Thyroid gland (tissue), 4 donors: ENCODE results near the gene ZYG11B. TPM values are rescaled to one million over a fixed set of nuclear protein-coding genes. Genes with fewer than 3 reads are reported as not detected.
A peak's percentile ranks its signal among the peaks of the same experiment; 100 is the strongest.
"Not testable (repeated sequence)": the region's sequence is repeated elsewhere in the genome, so short reads cannot be mapped to it uniquely, and the experiment has no call there.

Source experiments
- DNase-seq, 2 donors: peaks; one replicate each; pipeline ENCODE4 v3.0.0-alpha.2; 2019
- H3K27ac ChIP-seq, 3 donors: fragments of 200-600 bp; sonication (generic); 1 replicate in 2 of 3; 2 replicates in 1 of 3; pipeline ENCODE4 v1.5.1; 2016 to 2019; ENCODE audit warnings: mild to moderate bottlenecking in 1 of 3, moderate library complexity in 1 of 3
- H3K27me3 ChIP-seq: fragments of 200-600 bp; sonication (generic); one replicate; pipeline ENCODE4 v1.5.1; 2019
- H3K36me3 ChIP-seq, 2 donors: fragments of 200-600 bp; sonication (generic); one replicate each; pipeline ENCODE4 v1.5.1; 2016 to 2019
- H3K4me1 ChIP-seq, 2 donors: fragments of 200-600 bp; sonication (generic); one replicate each; pipeline ENCODE4 v1.5.1; 2017 to 2019
- H3K4me3 ChIP-seq, 3 donors: fragments of 200-600 bp; sonication (generic); replicated peaks in 1 of 3; 1 replicate in 2 of 3; 2 replicates in 1 of 3; pipeline ENCODE4 v1.5.1; 2016; ENCODE audit warnings: mild to moderate bottlenecking in 1 of 3
- H3K9me3 ChIP-seq: fragments of 200-600 bp; sonication (generic); one replicate; pipeline ENCODE4 v1.5.1; 2017
- POLR2A ChIP-seq, 2 donors: fragments of 450-650 bp; IDR thresholded peaks; one replicate each; pipeline ENCODE4 v1.6.1; 2017; ENCODE audit warnings: antibody characterized with exemption in 2 of 2, mild to moderate bottlenecking in 2 of 2, moderate library complexity in 1 of 2
- WGBS, 2 donors: methylation state at CpG; one replicate each; pipeline ENCODE4 v1.1.5; 2017; 5-methylcytosine and 5-hydroxymethylcytosine counted together
- intact Hi-C: fragments of 100-400 bp; cut with DNase I; formaldehyde crosslinking; loops from one replicate; pipeline ENCODE4 v1.15.1; 2023
- total RNA-seq, 4 donors: library from RNA; depleted of rRNA; stranded (reverse); fragments of >200 nt; gene quantifications; one replicate each; pipeline ENCODE4 v1.2.3, GENCODE V29; 2016
- TF ChIP-seq, protein P1 (sequence below), 6 experiments: fragments of 200-600 bp in 3 of 6; fragments of 450-650 bp in 3 of 6; sonication (generic) in 3 of 6; IDR thresholded peaks; one replicate each; pipeline ENCODE4 v1.5.1; 2016 to 2019; ENCODE audit warnings: antibody characterized with exemption in 6 of 6, mild to moderate bottlenecking in 2 of 6, inconsistent platforms in 1 of 6, moderate library complexity in 1 of 6

ZYG11B gene
- total RNA-seq, 4 donors from 2014 or later: 64.8 to 88.2 (median 82.2) TPM

DNA sequence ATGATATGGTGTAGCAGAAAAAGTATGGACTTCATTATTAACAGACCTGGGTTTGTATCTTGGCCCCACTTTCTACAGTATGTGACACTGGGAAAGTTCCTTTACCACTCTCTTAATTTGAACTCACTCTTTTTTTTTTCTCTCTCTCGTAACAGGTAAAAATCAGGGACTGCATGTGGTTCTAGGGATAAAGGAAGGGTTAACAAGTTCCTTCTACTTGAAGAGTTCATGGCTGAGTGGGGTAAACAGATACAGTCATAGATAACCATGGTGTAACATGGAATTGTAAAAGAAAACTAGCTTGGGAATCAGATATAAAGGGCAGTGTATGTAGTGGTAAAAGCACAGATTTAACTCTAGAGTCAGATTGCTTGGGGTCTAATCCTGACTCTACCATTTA is 21.2 kb downstream of the ZYG11B start:
- H3K4me1 ChIP-seq: peaks cover 46 to 70% of the 10 kb centered on the region in 2 donors
- intact Hi-C loops: no loop called here

DNA sequence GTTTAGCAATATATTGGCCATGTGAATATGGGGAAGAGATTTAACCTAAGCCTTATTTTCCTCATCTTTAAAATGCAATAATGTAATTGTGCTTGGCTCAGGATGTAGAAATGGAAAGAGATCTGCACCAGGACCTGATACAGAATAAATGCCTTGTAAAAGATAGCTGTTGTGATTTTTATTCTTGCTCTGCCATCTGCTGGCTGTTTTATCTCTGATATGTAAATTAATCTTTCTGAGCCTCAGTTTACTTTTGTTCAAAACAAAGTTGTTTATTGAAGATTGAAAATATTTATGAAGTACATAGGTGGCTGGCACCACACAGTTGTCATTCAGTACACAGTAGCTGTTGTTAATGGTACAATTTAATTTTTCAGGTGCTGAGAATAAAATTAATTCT is 21.9 kb downstream of the ZYG11B start:
- Histone ChIP-seq H3K4me1 (peaks cover 53 to 77% of the 10 kb centered on the region in 2 donors), H3K9me3 (no peaks in the 10 kb centered on the region), H3K4me3 (no peak overlapping the region), H3K27me3 (no peaks in the 10 kb centered on the region), H3K27ac (peak overlapping the region; percentile 4 to 92 (median 77)), H3K36me3 (no peaks in the 10 kb centered on the region)
- TF ChIP-seq, protein P1, sequence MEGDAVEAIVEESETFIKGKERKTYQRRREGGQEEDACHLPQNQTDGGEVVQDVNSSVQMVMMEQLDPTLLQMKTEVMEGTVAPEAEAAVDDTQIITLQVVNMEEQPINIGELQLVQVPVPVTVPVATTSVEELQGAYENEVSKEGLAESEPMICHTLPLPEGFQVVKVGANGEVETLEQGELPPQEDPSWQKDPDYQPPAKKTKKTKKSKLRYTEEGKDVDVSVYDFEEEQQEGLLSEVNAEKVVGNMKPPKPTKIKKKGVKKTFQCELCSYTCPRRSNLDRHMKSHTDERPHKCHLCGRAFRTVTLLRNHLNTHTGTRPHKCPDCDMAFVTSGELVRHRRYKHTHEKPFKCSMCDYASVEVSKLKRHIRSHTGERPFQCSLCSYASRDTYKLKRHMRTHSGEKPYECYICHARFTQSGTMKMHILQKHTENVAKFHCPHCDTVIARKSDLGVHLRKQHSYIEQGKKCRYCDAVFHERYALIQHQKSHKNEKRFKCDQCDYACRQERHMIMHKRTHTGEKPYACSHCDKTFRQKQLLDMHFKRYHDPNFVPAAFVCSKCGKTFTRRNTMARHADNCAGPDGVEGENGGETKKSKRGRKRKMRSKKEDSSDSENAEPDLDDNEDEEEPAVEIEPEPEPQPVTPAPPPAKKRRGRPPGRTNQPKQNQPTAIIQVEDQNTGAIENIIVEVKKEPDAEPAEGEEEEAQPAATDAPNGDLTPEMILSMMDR (IDR thresholded peaks at IDR 0.05): peak in 3 of 6 experiments; percentile 31 to 50 (median 37)
- TF ChIP-seq POLR2A (IDR thresholded peaks at IDR 0.05): no peak
- intact Hi-C loops: no loop called here
- no peak for DNase-seq

More for the DNA sequence above, 21.2 kb downstream of the ZYG11B start:
- Histone ChIP-seq H3K36me3 (no peaks in the 10 kb centered on the region), H3K27ac (peak overlapping the region in 2 of 3 donors; percentile 35 to 77), H3K4me3 (no peak overlapping the region), H3K27me3 (no peaks in the 10 kb centered on the region), H3K9me3 (no peaks in the 10 kb centered on the region)
- 86% methylated on average over 1 of the region's 1 CpG for WGBS, 2 donors
- TF ChIP-seq POLR2A (IDR thresholded peaks at IDR 0.05): no peak
- TF ChIP-seq, protein P1 (IDR thresholded peaks at IDR 0.05): no peak
- no peak for DNase-seq

DNA sequence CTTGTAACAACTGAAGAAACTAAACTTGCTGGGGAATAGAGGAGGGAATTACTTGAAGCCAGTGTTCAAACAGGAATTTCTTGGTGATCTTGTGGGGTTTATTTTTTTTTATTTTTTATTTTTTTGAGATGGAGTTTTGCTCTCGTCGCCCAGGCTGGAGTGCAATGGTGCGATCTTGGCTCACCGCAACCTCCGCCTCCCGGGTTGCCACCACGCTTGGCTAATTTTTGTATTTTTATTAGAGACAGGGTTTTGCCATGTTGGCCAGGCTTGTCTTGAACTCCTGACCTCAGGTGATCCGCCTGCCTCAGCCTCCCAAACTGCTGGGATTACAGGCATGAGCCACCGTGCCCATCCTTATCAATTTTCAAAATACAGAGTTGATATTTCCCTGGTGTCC is 23.2 kb downstream of the ZYG11B start:
- H3K27me3 ChIP-seq, intact Hi-C loops, H3K9me3 ChIP-seq, H3K36me3 ChIP-seq, H3K4me3 ChIP-seq: not testable (repeated sequence)
- peaks cover 53 to 80% of the 10 kb centered on the region in 2 donors for H3K4me1 ChIP-seq
- peak; percentile 63 to 64 for DNase-seq
- 44 to 49% methylated on average over 9 of the region's 9 CpGs for WGBS, 2 donors
- peak overlapping the region; percentile 75 to 92 (median 77) for H3K27ac ChIP-seq

DNA sequence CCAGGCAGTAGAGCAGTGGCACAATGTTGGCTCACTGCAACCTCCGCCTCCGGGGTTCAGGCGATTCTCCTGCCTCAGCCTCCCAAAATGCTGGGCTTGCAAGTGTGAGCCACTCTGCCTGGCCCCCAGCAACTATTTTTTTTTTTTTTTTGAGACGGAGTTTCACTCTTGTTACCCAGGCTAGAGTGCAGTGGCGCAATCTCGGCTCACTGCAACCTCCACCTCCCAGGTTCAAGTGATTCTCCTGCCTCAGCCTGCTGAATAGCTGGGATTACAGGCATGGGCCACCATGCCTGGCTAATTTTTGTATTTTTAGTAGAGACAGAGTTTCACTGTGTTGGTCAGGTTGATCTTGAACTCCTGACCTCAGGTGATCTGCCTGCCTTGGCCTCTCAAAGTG is 23.9 kb downstream of the ZYG11B start:
- Histone ChIP-seq H3K27ac (peak overlapping the region; percentile 75 to 92 (median 77)), H3K4me1 (peaks cover 52 to 74% of the 10 kb centered on the region in 2 donors)
- H3K27me3 ChIP-seq, H3K4me3 ChIP-seq, H3K36me3 ChIP-seq, H3K9me3 ChIP-seq, intact Hi-C loops: not testable (repeated sequence)
- 52 to 53% methylated on average over 6 of the region's 6 CpGs for whole genome bisulfite sequencing, 2 donors
- DNase-seq: peak; percentile 42 to 51

DNA sequence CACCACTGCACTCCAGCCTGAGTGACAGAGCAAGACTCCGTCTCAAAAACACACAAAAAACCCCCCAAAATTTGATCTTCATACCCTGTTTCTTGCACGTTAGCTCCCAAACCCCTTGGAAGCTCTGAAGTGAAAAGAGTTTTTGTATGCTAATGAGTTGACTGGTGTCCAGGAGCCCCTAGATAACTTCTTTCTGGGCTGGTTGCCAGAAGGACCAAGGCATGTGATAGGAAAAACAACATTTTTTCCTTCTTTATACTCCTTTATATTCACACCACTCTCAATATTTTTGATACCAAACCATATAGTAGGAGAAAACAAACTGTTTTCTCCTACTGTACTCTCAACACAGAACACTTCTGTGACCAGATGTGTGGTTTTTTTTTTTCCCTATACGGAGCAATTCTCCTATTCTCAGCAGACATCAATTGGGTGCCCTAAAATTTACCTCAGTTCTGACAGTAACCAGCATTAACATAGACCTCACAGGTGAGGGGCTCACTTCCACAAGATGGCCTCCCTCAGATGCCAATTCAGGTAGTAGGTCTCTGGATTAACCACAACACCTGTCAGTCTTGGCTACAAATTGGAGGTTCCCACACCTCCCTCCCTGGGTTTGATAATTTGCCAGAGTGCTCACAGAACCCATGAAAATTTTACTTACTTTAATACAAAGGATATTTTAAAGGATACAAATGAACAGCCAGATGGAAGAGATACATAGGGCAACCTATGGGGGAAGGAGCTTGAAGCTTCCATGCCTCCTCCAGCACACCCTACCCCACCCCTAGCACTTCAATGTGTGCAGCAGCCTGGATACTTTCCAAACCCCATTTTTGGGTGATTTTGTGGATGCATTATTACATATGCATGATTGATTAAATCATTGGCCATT is 25.6 kb downstream of the ZYG11B start:
- Histone ChIP-seq H3K4me1 (peaks cover 53 to 72% of the 10 kb centered on the region in 2 donors), H3K36me3 (peaks cover 0 to under 1% of the 10 kb centered on the region in 2 donors), H3K27ac (peak overlapping the region; percentile 75 to 92 (median 77)), H3K9me3 (no peaks in the 10 kb centered on the region), H3K4me3 (no peak overlapping the region), H3K27me3 (no peaks in the 10 kb centered on the region)
- peak; percentile 74 to 75 for DNase-seq
- 2 to 18% methylated on average over 3 of the region's 3 CpGs for WGBS, 2 donors
- TF ChIP-seq POLR2A (IDR thresholded peaks at IDR 0.05): no peak
- TF ChIP-seq, protein P1 (IDR thresholded peaks at IDR 0.05): no peak
- intact Hi-C loops: no loop called here

DNA sequence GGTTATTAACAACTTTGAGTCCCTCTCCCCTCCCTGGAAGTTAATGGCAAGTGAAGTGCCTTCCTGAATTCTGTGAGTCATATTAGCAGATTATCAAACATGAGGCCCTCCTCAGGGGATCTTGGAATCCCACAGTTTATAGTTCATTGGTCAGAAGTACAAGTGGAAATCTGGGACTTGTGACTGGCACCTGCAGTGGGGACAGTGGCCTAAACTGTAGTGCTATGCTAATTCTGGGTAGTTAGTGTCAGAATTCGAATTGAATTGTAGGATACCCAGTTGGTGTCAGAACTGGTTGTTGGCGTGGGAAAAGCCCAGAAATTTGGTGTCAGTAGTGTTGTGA is 26.2 kb downstream of the ZYG11B start:
- DNase-seq: no peak
- intact Hi-C loops: no loop called here
- H3K27ac ChIP-seq: peak overlapping the region; percentile 75 to 92 (median 77)
- H3K9me3 ChIP-seq: no peaks in the 10 kb centered on the region
- 73 to 88% methylated on average over 2 of the region's 2 CpGs for WGBS, 2 donors
- H3K4me1 ChIP-seq: peaks cover 52 to 66% of the 10 kb centered on the region in 2 donors
- no peak for TF ChIP-seq POLR2A (IDR thresholded peaks at IDR 0.05)
- peaks cover 0 to 7% of the 10 kb centered on the region in 2 donors for H3K36me3 ChIP-seq
- no peaks in the 10 kb centered on the region for H3K27me3 ChIP-seq
- no peak overlapping the region for H3K4me3 ChIP-seq
